B cell (primary cell): ENCODE data around the gene EYS. TPM values are rescaled to one million over a fixed set of nuclear protein-coding genes. Genes with fewer than 3 reads are reported as not detected.

ENCODE experiments used
- ATAC-seq: fragments of 200-7000 bp; cut with Tn5 transposase; one replicate; pipeline ENCODE4 v1.10.0; 2021; ENCODE audit warnings: low read depth, mild to moderate bottlenecking, moderate number of reproducible peaks, moderate library complexity
- CTCF ChIA-PET: fragments of 350-600 bp; sonication (Branson Sonifier 250); formaldehyde crosslinking; loops from one replicate; lab custom pipeline; 2021; ENCODE audit warnings: antibody characterized with exemption, inconsistent platforms; lab: Charles Lee
- POLR2A ChIA-PET: fragments of 350-600 bp; sonication (Branson Sonifier 250); formaldehyde crosslinking; loops from one replicate; lab custom pipeline; 2021; ENCODE audit warnings: antibody characterized with exemption; lab: Charles Lee
- DNase-seq: peaks from one replicate; pipeline ENCODE4 v3.0.0; 2013
- H2AFZ ChIP-seq: 2 replicates; pipeline ENCODE4 v1.6.1; 2012; ENCODE audit warnings: mild to moderate bottlenecking, low read depth, low read length; ENCODE audit not compliant: insufficient read depth, poor library complexity, severe bottlenecking
- H3K27ac ChIP-seq, 2 donors: 1 replicate in 1 of 2; 2 replicates in 1 of 2; pipeline ENCODE4 v1.5.1; 2012 to 2013; ENCODE audit warnings: low read length in 2 of 2, mild to moderate bottlenecking in 2 of 2, moderate library complexity in 1 of 2
- H3K27me3 ChIP-seq, 4 experiments: fragments of 200-600 bp in 1 of 4; sonication (generic) in 1 of 4; replicated peaks in 1 of 4; 1 replicate in 2 of 4; 2 replicates in 2 of 4; pipeline versions ENCODE4 v1.6.1 to v1.7.0; 2013 to 2016; ENCODE audit warnings: low read length in 3 of 4, mild to moderate bottlenecking in 2 of 4, mixed read lengths in 1 of 4, moderate library complexity in 1 of 4; ENCODE audit not compliant: insufficient read depth in 4 of 4, control insufficient read depth in 3 of 4; ENCODE audit errors: control extremely low read depth in 1 of 4
- H3K36me3 ChIP-seq, 2 experiments: replicated peaks in 1 of 2; 1 replicate in 1 of 2; 2 replicates in 1 of 2; pipeline versions ENCODE4 v1.6.1 to v1.7.1; 2013; ENCODE audit warnings: low read length in 1 of 2; ENCODE audit not compliant: insufficient read depth in 2 of 2, control insufficient read depth in 1 of 2; ENCODE audit errors: control extremely low read depth in 1 of 2, extremely low read depth in 1 of 2
- H3K4me1 ChIP-seq, 2 donors: fragments of 200-600 bp in 1 of 2; sonication (generic) in 1 of 2; 1 replicate in 1 of 2; 2 replicates in 1 of 2; pipeline versions ENCODE4 v1.5.1 to v1.6.1; 2013 to 2017; ENCODE audit warnings: low read length in 2 of 2; ENCODE audit not compliant: control insufficient read depth in 2 of 2, insufficient read depth in 2 of 2
- H3K4me2 ChIP-seq: replicated peaks from 2 replicates; pipeline ENCODE3; 2012; ENCODE audit warnings: mild to moderate bottlenecking, low read depth, low read length; ENCODE audit not compliant: poor library complexity, severe bottlenecking
- H3K4me3 ChIP-seq, 5 experiments: fragments of 200-600 bp in 1 of 5; sonication (generic) in 1 of 5; 1 replicate in 3 of 5; 2 replicates in 2 of 5; pipeline versions ENCODE4 v1.5.1 to v1.7.0; 2011 to 2016; ENCODE audit warnings: low read length in 4 of 5, mild to moderate bottlenecking in 4 of 5, low read depth in 2 of 5, control low read depth in 1 of 5, moderate library complexity in 1 of 5; ENCODE audit not compliant: insufficient read depth in 1 of 5; ENCODE audit errors: control extremely low read depth in 1 of 5, extremely low read depth in 1 of 5
- H3K79me2 ChIP-seq: fragments of 200-600 bp; sonication (generic); one replicate; pipeline ENCODE4 v1.6.0; 2016; ENCODE audit warnings: low read length; ENCODE audit not compliant: control insufficient read depth, insufficient read depth
- H3K9ac ChIP-seq: fragments of 200-600 bp; sonication (generic); 2 replicates; pipeline ENCODE4 v1.6.1; 2017; ENCODE audit warnings: mild to moderate bottlenecking, low read length, moderate library complexity
- H3K9me3 ChIP-seq, 3 donors: one replicate each; pipeline versions ENCODE4 v1.6.1 to v1.7.1; 2013; ENCODE audit warnings: low read length in 2 of 3; ENCODE audit not compliant: control insufficient read depth in 2 of 3, insufficient read depth in 1 of 3; ENCODE audit errors: control extremely low read depth in 1 of 3
- H4K20me1 ChIP-seq: 2 replicates; pipeline ENCODE4 v1.6.0; 2012; ENCODE audit warnings: mild to moderate bottlenecking, low read length; ENCODE audit not compliant: insufficient read depth, control insufficient read depth, poor library complexity, severe bottlenecking
- H3K27ac Mint-ChIP-seq: one replicate; pipeline ENCODE4 v1.8.0; 2021; ENCODE audit warnings: mixed read lengths
- H3K27me3 Mint-ChIP-seq: one replicate; pipeline ENCODE4 v1.8.0; 2021; ENCODE audit warnings: mixed read lengths
- H3K4me1 Mint-ChIP-seq: one replicate; pipeline ENCODE4 v1.8.0; 2021; ENCODE audit warnings: mixed read lengths
- H3K4me3 Mint-ChIP-seq: one replicate; pipeline ENCODE4 v1.8.0; 2021; ENCODE audit warnings: mixed read lengths
- H3K9me3 Mint-ChIP-seq: one replicate; pipeline ENCODE4 v1.8.0; 2022; ENCODE audit warnings: mixed read lengths; ENCODE audit not compliant: insufficient read depth
- EZH2 ChIP-seq: IDR thresholded peaks from 2 replicates; pipeline ENCODE4 v1.6.1; 2012; ENCODE audit warnings: borderline replicate concordance, low read depth, mild to moderate bottlenecking, moderate library complexity, low read length; ENCODE audit not compliant: insufficient read depth, poor library complexity, severe bottlenecking
- WGBS: methylation state at CpG from one replicate; pipeline ENCODE4 v1.1.5; 2013; ENCODE audit warnings: missing lambda C conversion rate; ENCODE audit not compliant: insufficient coverage; 5-methylcytosine and 5-hydroxymethylcytosine counted together
- intact Hi-C: fragments of 100-400 bp; cut with micrococcal nuclease; formaldehyde crosslinking; loops from one replicate; pipeline ENCODE4 v1.10.0; 2022
- polyA plus RNA-seq: library from polyadenylated mRNA; depleted of rRNA; stranded (reverse); fragments of >200 nt; gene quantifications from 2 replicates; pipeline ENCODE4 v1.2.3, GENCODE V29; 2012
- total RNA-seq, 2 donors: library from RNA; stranded (reverse); fragments of 120-200 nt in 1 of 2; gene quantifications; 1 replicate in 1 of 2; 2 replicates in 1 of 2; pipeline versions ENCODE4 v1.2.3 to v1.2.4, GENCODE V29; 2013 to 2022
- TF ChIP-seq, protein P1 (sequence below): fragments of 200-600 bp; IDR thresholded peaks from one replicate; pipeline ENCODE4 v1.8.0; 2022; ENCODE audit warnings: antibody characterized with exemption, mild to moderate bottlenecking

EYS gene
- total and polyA plus RNA-seq, 2 donors (not counting 1 experiment from before 2014, with no cell fraction given) = not detected

GRCh38 chr6:63808576-63808975 lies 1898.5 kb downstream of the EYS start:
- no peak for DNase-seq
- intact Hi-C loops = no loop called here
- Mint-ChIP-seq H3K4me3 (no peak overlapping the region), H3K27me3 (peaks cover 4% of the 10 kb centered on the region), H3K27ac (no peak overlapping the region), H3K9me3 (no peaks in the 10 kb centered on the region), H3K4me1 (no peaks in the 10 kb centered on the region)
- H3K9me3 ChIP-seq = no peaks in the 10 kb centered on the region
- ChIA-PET POLR2A (no interaction called here), CTCF (no interaction called here)
- no peak overlapping the region for H3K9ac ChIP-seq
- no peaks in the 10 kb centered on the region for H3K79me2 ChIP-seq
- H3K27me3 ChIP-seq = no peaks in the 10 kb centered on the region
- H3K4me1 ChIP-seq = no peaks in the 10 kb centered on the region
- no peaks in the 10 kb centered on the region for H4K20me1 ChIP-seq
- ATAC-seq = no peak
- H3K27ac ChIP-seq = no peak overlapping the region
- no peak overlapping the region for H3K4me3 ChIP-seq
- TF ChIP-seq EZH2 = no peak
- TF ChIP-seq, protein P1, sequence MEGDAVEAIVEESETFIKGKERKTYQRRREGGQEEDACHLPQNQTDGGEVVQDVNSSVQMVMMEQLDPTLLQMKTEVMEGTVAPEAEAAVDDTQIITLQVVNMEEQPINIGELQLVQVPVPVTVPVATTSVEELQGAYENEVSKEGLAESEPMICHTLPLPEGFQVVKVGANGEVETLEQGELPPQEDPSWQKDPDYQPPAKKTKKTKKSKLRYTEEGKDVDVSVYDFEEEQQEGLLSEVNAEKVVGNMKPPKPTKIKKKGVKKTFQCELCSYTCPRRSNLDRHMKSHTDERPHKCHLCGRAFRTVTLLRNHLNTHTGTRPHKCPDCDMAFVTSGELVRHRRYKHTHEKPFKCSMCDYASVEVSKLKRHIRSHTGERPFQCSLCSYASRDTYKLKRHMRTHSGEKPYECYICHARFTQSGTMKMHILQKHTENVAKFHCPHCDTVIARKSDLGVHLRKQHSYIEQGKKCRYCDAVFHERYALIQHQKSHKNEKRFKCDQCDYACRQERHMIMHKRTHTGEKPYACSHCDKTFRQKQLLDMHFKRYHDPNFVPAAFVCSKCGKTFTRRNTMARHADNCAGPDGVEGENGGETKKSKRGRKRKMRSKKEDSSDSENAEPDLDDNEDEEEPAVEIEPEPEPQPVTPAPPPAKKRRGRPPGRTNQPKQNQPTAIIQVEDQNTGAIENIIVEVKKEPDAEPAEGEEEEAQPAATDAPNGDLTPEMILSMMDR = no peak
- H3K36me3 ChIP-seq = no peaks in the 10 kb centered on the region
- WGBS = no CpG with 5 or more reads among the region's 2 CpGs
- H3K4me2 ChIP-seq = no peak overlapping the region
- no peak overlapping the region for H2AFZ ChIP-seq

GRCh38 chr6:63807056-63807455 lies 1900.0 kb downstream of the EYS start:
- DNase-seq (no peak), ATAC-seq (no peak)
- H3K9ac ChIP-seq = no peak overlapping the region
- no peak overlapping the region for H3K27ac Mint-ChIP-seq
- WGBS = no CpG with 5 or more reads among the region's 2 CpGs
- H3K4me1 ChIP-seq = no peaks in the 10 kb centered on the region
- peaks cover 4% of the 10 kb centered on the region for H3K27me3 Mint-ChIP-seq
- no peaks in the 10 kb centered on the region for H3K79me2 ChIP-seq
- H3K9me3 ChIP-seq = no peaks in the 10 kb centered on the region
- no peak overlapping the region for H3K27ac ChIP-seq
- no peaks in the 10 kb centered on the region for H3K4me1 Mint-ChIP-seq
- H3K36me3 ChIP-seq = no peaks in the 10 kb centered on the region
- no peak overlapping the region for H2AFZ ChIP-seq
- ChIA-PET POLR2A (no interaction called here), CTCF (no interaction called here)
- no peaks in the 10 kb centered on the region for H3K27me3 ChIP-seq
- H3K4me3 ChIP-seq = peak overlapping the region in 1 of 5 experiments; percentile 34
- H3K9me3 Mint-ChIP-seq = no peaks in the 10 kb centered on the region
- intact Hi-C loops = no loop called here
- H3K4me3 Mint-ChIP-seq = no peak overlapping the region
- H4K20me1 ChIP-seq = no peaks in the 10 kb centered on the region
- H3K4me2 ChIP-seq = no peak overlapping the region
- no peak for TF ChIP-seq EZH2
- TF ChIP-seq, protein P1 = no peak
